Liver (tissue), 3 donors: ENCODE results near the gene CHEK2.

ENCODE experiments used
- GABPA ChIP-seq, 2 donors: IDR thresholded peaks in 1 of 2; conservative IDR thresholded peaks in 1 of 2; 2 replicates each; pipeline ENCODE4 v1.6.1; 2016; ENCODE audit warnings: antibody characterized with exemption in 2 of 2, mild to moderate bottlenecking in 1 of 2, moderate library complexity in 1 of 2
- HNF4G ChIP-seq: IDR thresholded peaks from 2 replicates; pipeline ENCODE4 v1.6.1; 2016; ENCODE audit warnings: antibody characterized with exemption
- JUND ChIP-seq, 2 donors: IDR thresholded peaks; 2 replicates each; pipeline ENCODE4 v1.6.1; 2016; ENCODE audit warnings: antibody characterized with exemption in 2 of 2
- YY1 ChIP-seq: IDR thresholded peaks from 2 replicates; pipeline ENCODE4 v1.6.1; 2016; ENCODE audit warnings: antibody characterized with exemption, mild to moderate bottlenecking
- TF ChIP-seq, protein P1 (sequence below): fragments of 150-350 bp; IDR thresholded peaks from 2 replicates; pipeline ENCODE4 v1.5.1; 2017; ENCODE audit warnings: improper control_type of control experiment, low read depth, low read length; ENCODE audit not compliant: missing input control
- TF ChIP-seq, protein P2 (sequence below): IDR thresholded peaks from 2 replicates; pipeline ENCODE4 v1.6.1; 2016; ENCODE audit warnings: antibody characterized with exemption
- donor health status: healthy.
- donor health status: healthy.

DNA sequence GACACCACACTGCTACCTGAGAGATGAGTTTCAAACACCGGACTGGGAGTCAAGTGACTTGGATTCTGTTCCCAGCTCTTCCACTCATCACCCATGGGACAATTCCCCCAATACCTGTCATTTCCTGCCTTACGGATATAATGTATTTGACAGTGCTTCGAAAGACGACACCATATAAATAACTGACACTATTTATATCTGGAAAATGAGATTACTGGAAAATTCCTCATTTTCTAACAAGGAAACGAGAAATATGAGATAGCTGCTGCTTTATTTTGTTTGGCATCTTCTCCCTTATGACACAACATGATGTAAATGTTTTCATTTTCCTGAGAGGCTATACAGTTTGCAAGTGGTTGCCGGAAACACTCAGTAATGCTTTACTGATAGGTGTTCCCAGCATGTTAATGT lies 8.9 kb upstream of the CHEK2 start:
- TF ChIP-seq, protein P1, sequence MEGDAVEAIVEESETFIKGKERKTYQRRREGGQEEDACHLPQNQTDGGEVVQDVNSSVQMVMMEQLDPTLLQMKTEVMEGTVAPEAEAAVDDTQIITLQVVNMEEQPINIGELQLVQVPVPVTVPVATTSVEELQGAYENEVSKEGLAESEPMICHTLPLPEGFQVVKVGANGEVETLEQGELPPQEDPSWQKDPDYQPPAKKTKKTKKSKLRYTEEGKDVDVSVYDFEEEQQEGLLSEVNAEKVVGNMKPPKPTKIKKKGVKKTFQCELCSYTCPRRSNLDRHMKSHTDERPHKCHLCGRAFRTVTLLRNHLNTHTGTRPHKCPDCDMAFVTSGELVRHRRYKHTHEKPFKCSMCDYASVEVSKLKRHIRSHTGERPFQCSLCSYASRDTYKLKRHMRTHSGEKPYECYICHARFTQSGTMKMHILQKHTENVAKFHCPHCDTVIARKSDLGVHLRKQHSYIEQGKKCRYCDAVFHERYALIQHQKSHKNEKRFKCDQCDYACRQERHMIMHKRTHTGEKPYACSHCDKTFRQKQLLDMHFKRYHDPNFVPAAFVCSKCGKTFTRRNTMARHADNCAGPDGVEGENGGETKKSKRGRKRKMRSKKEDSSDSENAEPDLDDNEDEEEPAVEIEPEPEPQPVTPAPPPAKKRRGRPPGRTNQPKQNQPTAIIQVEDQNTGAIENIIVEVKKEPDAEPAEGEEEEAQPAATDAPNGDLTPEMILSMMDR, result no peak
- TF ChIP-seq GABPA (IDR thresholded peaks at IDR 0.05 in 1 of 2, conservative IDR thresholded peaks at IDR 0.05 in 1 of 2), result no peak
- no peak for TF ChIP-seq JUND (IDR thresholded peaks at IDR 0.05)
- TF ChIP-seq HNF4G, result no peak
- TF ChIP-seq, protein P2, sequence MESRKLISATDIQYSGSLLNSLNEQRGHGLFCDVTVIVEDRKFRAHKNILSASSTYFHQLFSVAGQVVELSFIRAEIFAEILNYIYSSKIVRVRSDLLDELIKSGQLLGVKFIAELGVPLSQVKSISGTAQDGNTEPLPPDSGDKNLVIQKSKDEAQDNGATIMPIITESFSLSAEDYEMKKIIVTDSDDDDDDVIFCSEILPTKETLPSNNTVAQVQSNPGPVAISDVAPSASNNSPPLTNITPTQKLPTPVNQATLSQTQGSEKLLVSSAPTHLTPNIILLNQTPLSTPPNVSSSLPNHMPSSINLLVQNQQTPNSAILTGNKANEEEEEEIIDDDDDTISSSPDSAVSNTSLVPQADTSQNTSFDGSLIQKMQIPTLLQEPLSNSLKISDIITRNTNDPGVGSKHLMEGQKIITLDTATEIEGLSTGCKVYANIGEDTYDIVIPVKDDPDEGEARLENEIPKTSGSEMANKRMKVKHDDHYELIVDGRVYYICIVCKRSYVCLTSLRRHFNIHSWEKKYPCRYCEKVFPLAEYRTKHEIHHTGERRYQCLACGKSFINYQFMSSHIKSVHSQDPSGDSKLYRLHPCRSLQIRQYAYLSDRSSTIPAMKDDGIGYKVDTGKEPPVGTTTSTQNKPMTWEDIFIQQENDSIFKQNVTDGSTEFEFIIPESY, result no peak
- TF ChIP-seq YY1, result no peak
